Small intestine (tissue), 7 donors: ENCODE data around the gene GHRH. TPM values are rescaled to one million over a fixed set of nuclear protein-coding genes. Genes with fewer than 3 reads are reported as not detected.

Source experiments
- DNase-seq, 2 donors: peaks; one replicate each; pipeline versions ENCODE4 v3.0.0 to v3.0.0-alpha.2; 2013
- FAIRE-seq: peaks from 2 replicates; lab custom pipeline; 2012; peaks lifted over from hg19 to GRCh38; lab: Jason Lieb, UNC
- H3K27ac ChIP-seq, 3 donors: one replicate each; pipeline ENCODE4 v1.5.1; 2013; ENCODE audit warnings: low read length in 2 of 3, mild to moderate bottlenecking in 2 of 3, control low read depth in 1 of 3, inconsistent platforms in 1 of 3, low read depth in 1 of 3, moderate library complexity in 1 of 3
- H3K27me3 ChIP-seq, 3 donors: one replicate each; pipeline ENCODE4 v1.6.1; 2013; ENCODE audit warnings: low read length in 3 of 3, inconsistent platforms in 1 of 3; ENCODE audit not compliant: control insufficient read depth in 3 of 3, insufficient read depth in 3 of 3
- H3K36me3 ChIP-seq, 3 donors: one replicate each; pipeline ENCODE4 v1.6.1; 2013; ENCODE audit warnings: low read length in 3 of 3, inconsistent platforms in 1 of 3, low read depth in 1 of 3, mild to moderate bottlenecking in 1 of 3, moderate library complexity in 1 of 3; ENCODE audit not compliant: control insufficient read depth in 3 of 3, insufficient read depth in 2 of 3
- H3K4me1 ChIP-seq, 3 donors: one replicate each; pipeline ENCODE4 v1.6.1; 2013; ENCODE audit warnings: low read length in 2 of 3, inconsistent platforms in 1 of 3, low read depth in 1 of 3, mild to moderate bottlenecking in 1 of 3, moderate library complexity in 1 of 3; ENCODE audit not compliant: control insufficient read depth in 3 of 3, insufficient read depth in 2 of 3
- H3K4me3 ChIP-seq, 3 donors: one replicate each; pipeline ENCODE4 v1.5.1; 2013; ENCODE audit warnings: low read length in 3 of 3, control low read depth in 1 of 3, inconsistent platforms in 1 of 3, low read depth in 1 of 3, mild to moderate bottlenecking in 1 of 3, moderate library complexity in 1 of 3
- H3K9me3 ChIP-seq, 2 donors: one replicate each; pipeline ENCODE4 v1.6.1; 2013; ENCODE audit warnings: low read depth in 1 of 2, low read length in 1 of 2; ENCODE audit not compliant: control insufficient read depth in 2 of 2, insufficient read depth in 1 of 2
- WGBS, 3 donors: extraction: QIAGEN DNeasy Blood & Tissue Kit; methylation state at CpG; one replicate each; pipeline ENCODE4 v1.1.7; 2013; 5-methylcytosine and 5-hydroxymethylcytosine counted together
- polyA plus RNA-seq, 4 donors: library from polyadenylated mRNA; stranded (reverse) in 3 of 4; unstranded in 1 of 4; fragments of 200-250 nt in 3 of 4; fragments of 120-200 nt in 1 of 4; gene quantifications; one replicate each; pipeline versions ENCODE4 v1.2.1 to v1.2.3, GENCODE V29; 2013
- donor health status: healthy with polysubstance abuse.
- donor health status: control.
- donor health status: control.
- donor health status: Bipolar disorder and iron deficiency.
- donor health status: healthy.

GHRH gene
- polyA plus RNA-seq, 4 donors, result not detected

- Histone ChIP-seq H3K27me3 (no peaks in the 10 kb centered on the region), H3K9me3 (no peaks in the 10 kb centered on the region), H3K36me3 (peaks cover 10 to 47% (median 22%) of the 10 kb centered on the region in 3 donors), H3K4me3 (no peak overlapping the region), H3K4me1 (no peaks in the 10 kb centered on the region), H3K27ac (no peak overlapping the region)
- FAIRE-seq (no peak), DNase-seq (no peak)
- WGBS, 3 donors, result 74 to 88% (median 77%) methylated on average over 8 of the region's 8 CpGs
These were observed 17.6 kb downstream of the GHRH start for GRCh38 chr20:37243937-37244571.

DNA sequence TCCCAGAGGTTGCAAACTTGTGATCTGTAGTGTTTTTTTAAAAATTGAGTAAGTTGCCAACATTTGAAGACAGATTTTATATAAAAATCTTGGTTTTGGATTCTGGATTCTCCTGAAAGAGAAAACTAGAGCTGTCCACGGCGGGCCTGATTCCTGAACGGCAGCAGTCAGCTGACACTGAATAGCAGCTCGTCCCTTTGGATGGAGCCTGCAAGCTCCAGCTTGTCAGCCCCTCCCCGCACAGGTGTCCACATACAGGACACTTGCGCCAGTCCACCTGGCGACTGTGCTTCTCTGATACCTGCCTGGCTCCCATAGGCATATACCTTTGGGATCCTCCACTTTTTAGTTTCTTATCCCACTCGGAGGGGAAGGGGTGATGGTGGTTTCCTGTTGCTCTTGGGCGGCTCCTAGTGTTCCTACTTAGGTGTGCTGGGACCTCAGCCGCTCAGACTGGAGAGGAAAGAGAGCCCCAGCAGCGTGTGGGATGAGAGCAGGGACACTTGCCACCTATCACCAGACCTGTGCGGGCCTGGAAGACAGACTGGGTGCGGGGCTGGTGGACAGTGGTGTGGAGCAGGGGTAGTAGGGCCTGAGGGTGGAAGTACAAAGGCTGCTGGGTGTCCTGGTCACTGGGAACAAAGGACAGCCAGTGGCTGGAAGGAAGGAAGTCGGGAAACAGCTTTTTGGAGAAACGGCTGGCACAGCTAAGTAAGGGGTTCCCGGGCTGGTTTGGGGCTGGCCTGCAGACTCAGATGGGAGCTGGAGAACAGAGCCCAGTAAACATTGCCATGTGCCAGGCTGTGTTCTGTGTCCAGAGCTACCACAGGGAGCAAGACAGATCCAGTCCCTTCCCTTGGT is 18.3 kb downstream of the GHRH start:
- FAIRE-seq (no peak), DNase-seq (no peak)
- Histone ChIP-seq H3K9me3 (no peaks in the 10 kb centered on the region), H3K36me3 (peaks cover 10 to 53% (median 25%) of the 10 kb centered on the region in 3 donors), H3K27ac (no peak overlapping the region), H3K4me3 (no peak overlapping the region), H3K27me3 (no peaks in the 10 kb centered on the region), H3K4me1 (no peaks in the 10 kb centered on the region)
- WGBS, 3 donors, result 90 to 96% (median 93%) methylated on average over 16 of the region's 16 CpGs

GRCh38 chr20:37242503-37242902 is 19.1 kb downstream of the GHRH start:
- Histone ChIP-seq H3K4me3 (no peak overlapping the region), H3K36me3 (peaks cover 10 to 59% (median 31%) of the 10 kb centered on the region in 3 donors)
- FAIRE-seq, result no peak

GRCh38 chr20:37240337-37241067 is 21.1 kb downstream of the GHRH start:
- WGBS, 3 donors, result 91 to 96% (median 94%) methylated on average over 3 of the region's 3 CpGs
- Histone ChIP-seq H3K9me3 (no peaks in the 10 kb centered on the region), H3K4me3 (no peak overlapping the region), H3K27ac (no peak overlapping the region), H3K4me1 (no peaks in the 10 kb centered on the region), H3K36me3 (peaks cover 19 to 74% (median 40%) of the 10 kb centered on the region in 3 donors), H3K27me3 (no peaks in the 10 kb centered on the region)
- FAIRE-seq (no peak), DNase-seq (no peak)

More at GRCh38 chr20:37242503-37242902, 19.1 kb downstream of the GHRH start:
- DNase-seq, result no peak
- H3K27ac ChIP-seq, result no peak overlapping the region
- no peaks in the 10 kb centered on the region for H3K27me3 ChIP-seq
- 88 to 93% (median 90%) methylated on average over 4 of the region's 4 CpGs for WGBS, 3 donors
- H3K4me1 ChIP-seq, result no peaks in the 10 kb centered on the region
- no peaks in the 10 kb centered on the region for H3K9me3 ChIP-seq

DNA sequence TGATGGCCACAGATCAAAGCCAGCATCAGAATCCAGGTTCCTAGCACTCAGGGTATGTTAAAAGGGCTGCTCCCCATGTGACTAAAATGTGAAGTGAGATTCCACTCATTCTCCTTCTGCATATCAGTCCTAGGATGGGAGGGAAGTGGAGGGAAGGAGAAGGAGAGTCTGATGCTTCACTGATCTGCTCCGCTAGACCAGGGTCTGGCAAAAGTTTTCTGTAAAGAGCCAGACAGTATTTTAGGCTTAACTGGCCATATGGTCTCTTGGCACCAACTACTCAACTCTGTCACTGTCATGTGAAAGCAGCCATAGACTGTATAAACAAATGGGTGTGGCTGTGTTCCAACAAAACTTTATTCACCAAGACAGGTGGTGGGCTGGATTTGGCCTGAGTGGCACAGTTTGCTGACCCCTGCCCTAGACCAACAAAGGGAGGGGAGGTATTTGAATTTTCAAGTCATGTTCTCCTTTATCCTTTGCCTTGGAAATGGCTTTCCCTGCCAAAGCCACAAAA is 22.6 kb downstream of the GHRH start:
- no peak for FAIRE-seq
- Histone ChIP-seq H3K4me3 (no peak overlapping the region), H3K9me3 (no peaks in the 10 kb centered on the region), H3K27ac (peak overlapping the region in 2 of 3 donors; percentile 8 to 18), H3K27me3 (no peaks in the 10 kb centered on the region), H3K4me1 (no peaks in the 10 kb centered on the region), H3K36me3 (peaks cover 19 to 75% (median 43%) of the 10 kb centered on the region in 3 donors)
- DNase-seq, result peak; percentile 20 to 32
- WGBS, 3 donors, result 68 to 88% (median 68%) methylated on average over 1 of the region's 1 CpG

- Histone ChIP-seq H3K27me3 (no peaks in the 10 kb centered on the region), H3K4me1 (no peaks in the 10 kb centered on the region), H3K27ac (no peak overlapping the region), H3K4me3 (no peak overlapping the region), H3K9me3 (no peaks in the 10 kb centered on the region), H3K36me3 (peaks cover 22 to 72% (median 49%) of the 10 kb centered on the region in 3 donors)
- WGBS, 3 donors, result 90 to 95% (median 92%) methylated on average over 6 of the region's 6 CpGs
- DNase-seq (no peak), FAIRE-seq (no peak)
These were observed 23.2 kb downstream of the GHRH start for GRCh38 chr20:37238426-37238825.

DNA sequence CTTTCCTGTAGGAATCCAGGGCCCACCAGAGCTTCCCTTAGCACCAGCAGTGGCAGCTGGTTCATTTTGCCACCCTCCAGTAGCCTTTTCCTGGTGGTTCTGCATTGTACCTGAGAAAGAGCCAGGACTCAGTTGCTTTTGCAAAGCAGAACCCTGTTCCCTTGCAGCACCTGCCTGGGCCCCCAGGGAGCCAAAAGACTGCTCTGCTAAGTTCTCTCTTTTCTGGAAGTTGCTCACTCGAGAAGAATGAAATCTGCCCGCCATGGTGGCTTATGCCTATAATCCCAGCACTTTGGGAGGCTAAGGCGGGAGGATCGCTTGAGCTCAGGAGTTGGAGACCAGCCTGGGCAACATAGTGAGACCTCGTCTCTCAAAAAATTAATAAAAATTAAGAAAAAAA is 24.0 kb downstream of the GHRH start:
- FAIRE-seq, result no peak

DNA sequence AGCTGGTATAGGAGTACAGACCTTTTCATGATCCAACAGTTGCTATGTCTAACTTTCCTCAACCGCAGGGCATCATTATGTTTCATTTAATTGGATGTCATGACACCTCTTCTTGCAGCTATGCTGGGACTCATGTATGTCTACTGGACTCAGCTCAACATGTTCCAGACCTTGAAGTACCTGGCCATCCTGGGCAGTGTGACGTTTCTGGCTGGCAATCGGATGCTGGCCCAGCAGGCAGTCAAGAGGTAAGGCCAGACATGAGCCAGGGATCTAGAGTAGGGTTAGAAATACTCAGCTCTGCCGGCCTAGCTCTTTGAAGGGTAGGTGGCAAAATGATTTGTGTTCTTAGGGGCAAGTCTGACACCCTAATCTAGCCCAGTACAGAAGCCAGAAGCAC is 25.2 kb downstream of the GHRH start:
- no peaks in the 10 kb centered on the region for H3K9me3 ChIP-seq
- no peak for FAIRE-seq

More for the DNA sequence above, 24.0 kb downstream of the GHRH start:
- Histone ChIP-seq H3K36me3 (peaks cover 22 to 70% (median 50%) of the 10 kb centered on the region in 3 donors), H3K27ac (no peak overlapping the region), H3K4me1 (no peaks in the 10 kb centered on the region), H3K27me3 (no peaks in the 10 kb centered on the region), H3K4me3 (no peak overlapping the region), H3K9me3 (no peaks in the 10 kb centered on the region)
- DNase-seq, result no peak
- WGBS, 3 donors, result 93 to 98% (median 96%) methylated on average over 5 of the region's 5 CpGs

More for the DNA sequence above, 25.2 kb downstream of the GHRH start:
- Histone ChIP-seq H3K4me1 (no peaks in the 10 kb centered on the region), H3K36me3 (peaks cover 25 to 74% (median 43%) of the 10 kb centered on the region in 3 donors), H3K27me3 (no peaks in the 10 kb centered on the region), H3K27ac (no peak overlapping the region), H3K4me3 (no peak overlapping the region)
- DNase-seq, result no peak
- 86 to 91% (median 90%) methylated on average over 4 of the region's 4 CpGs for WGBS, 3 donors
